GM23338 (cell line): Measurements from ENCODE around the gene GRK5. TPM values are rescaled to one million over a fixed set of nuclear protein-coding genes. Genes with fewer than 3 reads are reported as not detected.

Source experiments
- ATAC-seq: fragments of 200-7000 bp; cut with Tn5 transposase; 3 replicates; pipeline ENCODE4 v1.9.1; 2020
- DNase-seq: peaks from one replicate; pipeline ENCODE4 v3.0.0-alpha.2; 2015; ENCODE audit warnings: low spot score
- H2AFZ ChIP-seq: fragments of 200-600 bp; sonication (generic); 2 replicates; pipeline ENCODE4 v1.8.0; 2016; ENCODE audit warnings: antibody characterized with exemption, mild to moderate bottlenecking, moderate library complexity
- H3F3A ChIP-seq: fragments of 200-600 bp; sonication (generic); replicated peaks from 2 replicates; pipeline ENCODE4 v1.8.0; 2017; ENCODE audit warnings: antibody characterized with exemption, mixed run types, low read depth
- H3K27ac ChIP-seq: fragments of 200-600 bp; sonication (generic); 2 replicates; pipeline ENCODE4 v1.6.1; 2016; ENCODE audit warnings: low read depth
- H3K27me3 ChIP-seq: fragments of 200-600 bp; sonication (generic); 2 replicates; pipeline ENCODE4 v1.8.0; 2016; ENCODE audit warnings: mild to moderate bottlenecking, mixed run types, moderate library complexity; ENCODE audit not compliant: insufficient read depth
- H3K36me3 ChIP-seq: fragments of 200-600 bp; sonication (generic); 2 replicates; pipeline ENCODE4 v1.8.0; 2016; ENCODE audit warnings: mild to moderate bottlenecking; ENCODE audit not compliant: insufficient read depth
- H3K4me1 ChIP-seq: fragments of 200-600 bp; sonication (generic); 2 replicates; pipeline ENCODE4 v1.8.0; 2016; ENCODE audit warnings: mild to moderate bottlenecking, moderate library complexity; ENCODE audit not compliant: insufficient read depth
- H3K4me2 ChIP-seq: fragments of 200-600 bp; sonication (generic); 2 replicates; pipeline ENCODE4 v1.7.1; 2017; ENCODE audit warnings: mixed run types
- H3K4me3 ChIP-seq: fragments of 200-600 bp; sonication (generic); 2 replicates; pipeline ENCODE4 v1.6.1; 2016; ENCODE audit warnings: mixed run types
- H3K79me2 ChIP-seq: fragments of 200-600 bp; sonication (generic); replicated peaks from 2 replicates; pipeline ENCODE4 v1.8.0; 2017; ENCODE audit warnings: mild to moderate bottlenecking; ENCODE audit not compliant: insufficient read depth
- H3K9me2 ChIP-seq: fragments of 200-600 bp; sonication (generic); 2 replicates; pipeline ENCODE4 v1.8.0; 2017; ENCODE audit not compliant: insufficient read depth
- H4K20me1 ChIP-seq: fragments of 200-600 bp; sonication (generic); replicated peaks from 2 replicates; pipeline ENCODE4 v1.8.0; 2017; ENCODE audit warnings: mild to moderate bottlenecking; ENCODE audit not compliant: insufficient read depth
- H3K27ac Mint-ChIP-seq: 2 replicates; pipeline ENCODE4 v1.8.0; 2020; ENCODE audit warnings: inconsistent platforms, mild to moderate bottlenecking, moderate library complexity, mixed read lengths
- H3K27me3 Mint-ChIP-seq: 3 replicates; pipeline ENCODE4 v1.8.0; 2022; ENCODE audit warnings: low read depth, mild to moderate bottlenecking, moderate library complexity, mixed read lengths, inconsistent platforms; ENCODE audit not compliant: insufficient read depth, poor library complexity
- H3K36me3 Mint-ChIP-seq: 3 replicates; pipeline ENCODE4 v1.8.0; 2021; ENCODE audit warnings: low read depth, mild to moderate bottlenecking, inconsistent platforms, moderate library complexity, mixed read lengths
- H3K4me1 Mint-ChIP-seq: 3 replicates; pipeline ENCODE4 v1.8.0; 2020; ENCODE audit warnings: mild to moderate bottlenecking, inconsistent platforms, mixed read lengths
- H3K4me3 Mint-ChIP-seq: 3 replicates; pipeline ENCODE4 v1.8.0; 2021; ENCODE audit warnings: moderate library complexity, mild to moderate bottlenecking, inconsistent platforms, mixed read lengths
- H3K9me3 Mint-ChIP-seq: 3 replicates; pipeline ENCODE4 v1.8.0; 2020; ENCODE audit warnings: moderate library complexity, mild to moderate bottlenecking, inconsistent platforms, mixed read lengths
- CREB1 ChIP-seq: fragments of 250-450 bp; sonication (Bioruptor Pico); IDR thresholded peaks from 2 replicates; pipeline ENCODE4 v1.5.0; 2020; ENCODE audit warnings: low read depth, mild to moderate bottlenecking, moderate library complexity
- CTCF ChIP-seq, 2 experiments: fragments of 200-600 bp in 1 of 2; sonication (generic) in 1 of 2; conservative IDR thresholded peaks; 2 replicates each; pipeline versions ENCODE4 v1.5.1 to v1.6.1; 2016 to 2017; ENCODE audit warnings: antibody characterized with exemption in 2 of 2, low read depth in 2 of 2, mild to moderate bottlenecking in 2 of 2, moderate library complexity in 1 of 2
- EZH2 ChIP-seq: fragments of 200-600 bp; sonication (generic); IDR thresholded peaks from one replicate; pipeline ENCODE4 v1.8.0; 2017; ENCODE audit warnings: antibody characterized with exemption, mild to moderate bottlenecking, low read depth; ENCODE audit not compliant: unreplicated experiment
- EZH2phosphoT487 ChIP-seq: fragments of 200-600 bp; sonication (generic); IDR thresholded peaks from one replicate; pipeline ENCODE4 v1.8.1; 2018; ENCODE audit warnings: antibody characterized with exemption; ENCODE audit not compliant: unreplicated experiment
- JUNB ChIP-seq: IDR thresholded peaks from one replicate; pipeline ENCODE4 v1.6.1; 2016; ENCODE audit warnings: antibody characterized with exemption; ENCODE audit not compliant: unreplicated experiment
- NANOG ChIP-seq: IDR thresholded peaks from 2 replicates; pipeline ENCODE4 v1.6.1; 2016; ENCODE audit warnings: antibody characterized with exemption, borderline replicate concordance
- POLR2AphosphoS5 ChIP-seq: IDR thresholded peaks from 2 replicates; pipeline ENCODE4 v1.6.1; 2016; ENCODE audit warnings: antibody characterized with exemption, low read depth
- STAT1 ChIP-seq: IDR thresholded peaks from one replicate; pipeline ENCODE4 v1.6.1; 2016; ENCODE audit warnings: antibody characterized with exemption; ENCODE audit not compliant: unreplicated experiment
- ZNF114 ChIP-seq: fragments of 250-450 bp; sonication (Bioruptor Pico); IDR thresholded peaks from 2 replicates; pipeline ENCODE4 v1.5.0; 2020; ENCODE audit warnings: mild to moderate bottlenecking, moderate library complexity
- ZNF331 ChIP-seq: fragments of 250-450 bp; sonication (Bioruptor Pico); IDR thresholded peaks from 2 replicates; pipeline ENCODE4 v1.5.0; 2020; ENCODE audit warnings: low read depth, mild to moderate bottlenecking, moderate library complexity
- polyA plus RNA-seq: library from polyadenylated mRNA; unstranded; fragments of >200 nt; fragmentation: Nextera tagmentation; extraction: Ambion mirVana; gene quantifications from 2 replicates; pipeline ENCODE4 v1.2.1, GENCODE V29; 2016
- total RNA-seq: library from RNA; depleted of rRNA; stranded (reverse); fragments of >200 nt; shearing (Covaris generic); gene quantifications from 2 replicates; pipeline ENCODE4 v1.2.3, GENCODE V29; 2014
- TF ChIP-seq, protein P1 (sequence below): IDR thresholded peaks from 2 replicates; pipeline ENCODE4 v1.6.1; 2016; ENCODE audit warnings: antibody characterized with exemption
- TF ChIP-seq, protein P2 (sequence below): IDR thresholded peaks from one replicate; pipeline ENCODE4 v1.6.1; 2018; ENCODE audit warnings: antibody characterized with exemption; ENCODE audit not compliant: unreplicated experiment

The GRK5 gene
- total and polyA plus RNA-seq, 2 experiments from 2014 or later = 0.53 to 2.0 TPM

- TF ChIP-seq CTCF (conservative IDR thresholded peaks at IDR 0.05; ENCODE audit: low read depth in 2 of 2) (no peak), JUNB (no peak), ZNF331 (CRISPR knock-in tag) (no peak)
Measured at GRCh38 chr10:119428789-119429188, 221.4 kb downstream of the GRK5 start (continued).

GRCh38 chr10:119429771-119430170 lies 222.4 kb downstream of the GRK5 start:
- peaks cover 14% of the 10 kb centered on the region for H3K9me3 Mint-ChIP-seq
- Histone ChIP-seq H3K9me2 (peaks cover 3% of the 10 kb centered on the region; the same call in 1 of the 2 replicates), H3K4me3 (no peak overlapping the region), H3F3A (no peaks in the 10 kb centered on the region), H2AFZ (no peak overlapping the region), H3K4me2 (no peak overlapping the region), H3K36me3 (no peaks in the 10 kb centered on the region), H4K20me1 (no peaks in the 10 kb centered on the region), H3K79me2 (no peaks in the 10 kb centered on the region), H3K27ac (no peak overlapping the region), H3K4me1 (no peaks in the 10 kb centered on the region), H3K27me3 (no peaks in the 10 kb centered on the region)
- no peak overlapping the region for H3K4me3 Mint-ChIP-seq
- H3K27me3 Mint-ChIP-seq = peaks cover 2% of the 10 kb centered on the region
- no peaks in the 10 kb centered on the region for H3K4me1 Mint-ChIP-seq
- no peak for DNase-seq
- ATAC-seq = no peak
- H3K36me3 Mint-ChIP-seq = peaks cover 15% of the 10 kb centered on the region; the same call in 2 of the 3 replicates
- H3K27ac Mint-ChIP-seq = no peak overlapping the region
- TF ChIP-seq JUNB = no peak
- TF ChIP-seq ZNF331 (CRISPR knock-in tag) = no peak
- no peak for TF ChIP-seq ZNF114 (CRISPR knock-in tag)
- no peak for TF ChIP-seq CTCF (conservative IDR thresholded peaks at IDR 0.05; ENCODE audit: low read depth in 2 of 2)
- TF ChIP-seq STAT1 = no peak
- TF ChIP-seq, protein P1, sequence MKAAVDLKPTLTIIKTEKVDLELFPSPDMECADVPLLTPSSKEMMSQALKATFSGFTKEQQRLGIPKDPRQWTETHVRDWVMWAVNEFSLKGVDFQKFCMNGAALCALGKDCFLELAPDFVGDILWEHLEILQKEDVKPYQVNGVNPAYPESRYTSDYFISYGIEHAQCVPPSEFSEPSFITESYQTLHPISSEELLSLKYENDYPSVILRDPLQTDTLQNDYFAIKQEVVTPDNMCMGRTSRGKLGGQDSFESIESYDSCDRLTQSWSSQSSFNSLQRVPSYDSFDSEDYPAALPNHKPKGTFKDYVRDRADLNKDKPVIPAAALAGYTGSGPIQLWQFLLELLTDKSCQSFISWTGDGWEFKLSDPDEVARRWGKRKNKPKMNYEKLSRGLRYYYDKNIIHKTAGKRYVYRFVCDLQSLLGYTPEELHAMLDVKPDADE = no peak
- no peak for TF ChIP-seq EZH2
- no peak for TF ChIP-seq POLR2AphosphoS5
- TF ChIP-seq, protein P2, sequence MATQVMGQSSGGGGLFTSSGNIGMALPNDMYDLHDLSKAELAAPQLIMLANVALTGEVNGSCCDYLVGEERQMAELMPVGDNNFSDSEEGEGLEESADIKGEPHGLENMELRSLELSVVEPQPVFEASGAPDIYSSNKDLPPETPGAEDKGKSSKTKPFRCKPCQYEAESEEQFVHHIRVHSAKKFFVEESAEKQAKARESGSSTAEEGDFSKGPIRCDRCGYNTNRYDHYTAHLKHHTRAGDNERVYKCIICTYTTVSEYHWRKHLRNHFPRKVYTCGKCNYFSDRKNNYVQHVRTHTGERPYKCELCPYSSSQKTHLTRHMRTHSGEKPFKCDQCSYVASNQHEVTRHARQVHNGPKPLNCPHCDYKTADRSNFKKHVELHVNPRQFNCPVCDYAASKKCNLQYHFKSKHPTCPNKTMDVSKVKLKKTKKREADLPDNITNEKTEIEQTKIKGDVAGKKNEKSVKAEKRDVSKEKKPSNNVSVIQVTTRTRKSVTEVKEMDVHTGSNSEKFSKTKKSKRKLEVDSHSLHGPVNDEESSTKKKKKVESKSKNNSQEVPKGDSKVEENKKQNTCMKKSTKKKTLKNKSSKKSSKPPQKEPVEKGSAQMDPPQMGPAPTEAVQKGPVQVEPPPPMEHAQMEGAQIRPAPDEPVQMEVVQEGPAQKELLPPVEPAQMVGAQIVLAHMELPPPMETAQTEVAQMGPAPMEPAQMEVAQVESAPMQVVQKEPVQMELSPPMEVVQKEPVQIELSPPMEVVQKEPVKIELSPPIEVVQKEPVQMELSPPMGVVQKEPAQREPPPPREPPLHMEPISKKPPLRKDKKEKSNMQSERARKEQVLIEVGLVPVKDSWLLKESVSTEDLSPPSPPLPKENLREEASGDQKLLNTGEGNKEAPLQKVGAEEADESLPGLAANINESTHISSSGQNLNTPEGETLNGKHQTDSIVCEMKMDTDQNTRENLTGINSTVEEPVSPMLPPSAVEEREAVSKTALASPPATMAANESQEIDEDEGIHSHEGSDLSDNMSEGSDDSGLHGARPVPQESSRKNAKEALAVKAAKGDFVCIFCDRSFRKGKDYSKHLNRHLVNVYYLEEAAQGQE = no peak
- no peak for TF ChIP-seq CREB1 (CRISPR knock-in tag)
- TF ChIP-seq NANOG = no peak
- no peak for TF ChIP-seq EZH2phosphoT487
